ENCODE data around the gene OOSP1.

Gene OOSP1

GRCh38 chr11:59938132-59938531 is at the start of gene OOSP1:
TSS of gene OOSP1 (plus strand) at chr11:59938432. CDS start at chr11:59938455, 23 bp downstream.
- Histone ChIP-seq H3K4me1 (ENCODE audit: insufficient read depth, low read length) (no peaks in the 10 kb centered on the region), H3K9me3 (ENCODE audit: insufficient read depth, low read length, severe bottlenecking) (no peaks in the 10 kb centered on the region), H3K4me3 (ENCODE audit: low read depth in 1 of 2, low read length in 2 of 2) (no peak within 1 kb of the TSS), H4K20me1 (ENCODE audit: insufficient read depth, low read length) (no peaks in the 10 kb centered on the region), H3K27me3 (ENCODE audit: insufficient read depth, low read length, poor library complexity) (no peaks in the 10 kb centered on the region), H3K36me3 (ENCODE audit: insufficient read depth, low read length) (no peaks in the 10 kb centered on the region), H3K27ac (ENCODE audit: low read length) (no peak within 1 kb of the TSS), H2AFZ (ENCODE audit: low read depth, low read length) (no peak within 1 kb of the TSS), H3K9ac (ENCODE audit: low read depth, low read length) (no peak within 1 kb of the TSS), H3K79me2 (ENCODE audit: insufficient read depth, low read length) (no peaks in the 10 kb centered on the region), H3K4me2 (ENCODE audit: insufficient read depth, low read length) (no peak within 1 kb of the TSS)
- DNase-seq = no peak
- ATAC-seq (ENCODE audit: insufficient read depth, low read depth) = no peak
- TF ChIP-seq, protein P1, sequence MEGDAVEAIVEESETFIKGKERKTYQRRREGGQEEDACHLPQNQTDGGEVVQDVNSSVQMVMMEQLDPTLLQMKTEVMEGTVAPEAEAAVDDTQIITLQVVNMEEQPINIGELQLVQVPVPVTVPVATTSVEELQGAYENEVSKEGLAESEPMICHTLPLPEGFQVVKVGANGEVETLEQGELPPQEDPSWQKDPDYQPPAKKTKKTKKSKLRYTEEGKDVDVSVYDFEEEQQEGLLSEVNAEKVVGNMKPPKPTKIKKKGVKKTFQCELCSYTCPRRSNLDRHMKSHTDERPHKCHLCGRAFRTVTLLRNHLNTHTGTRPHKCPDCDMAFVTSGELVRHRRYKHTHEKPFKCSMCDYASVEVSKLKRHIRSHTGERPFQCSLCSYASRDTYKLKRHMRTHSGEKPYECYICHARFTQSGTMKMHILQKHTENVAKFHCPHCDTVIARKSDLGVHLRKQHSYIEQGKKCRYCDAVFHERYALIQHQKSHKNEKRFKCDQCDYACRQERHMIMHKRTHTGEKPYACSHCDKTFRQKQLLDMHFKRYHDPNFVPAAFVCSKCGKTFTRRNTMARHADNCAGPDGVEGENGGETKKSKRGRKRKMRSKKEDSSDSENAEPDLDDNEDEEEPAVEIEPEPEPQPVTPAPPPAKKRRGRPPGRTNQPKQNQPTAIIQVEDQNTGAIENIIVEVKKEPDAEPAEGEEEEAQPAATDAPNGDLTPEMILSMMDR (IDR thresholded peaks at IDR 0.05; ENCODE audit: borderline replicate concordance, extremely low read depth, low read length, poor library complexity, severe bottlenecking) = no peak
- TF ChIP-seq EZH2 (IDR thresholded peaks at IDR 0.05; ENCODE audit: borderline replicate concordance, low read depth, low read length, severe bottlenecking) = no peak

- peaks cover 7% of the 10 kb centered on the region for H3K9me3 ChIP-seq (ENCODE audit: insufficient read depth, low read length, severe bottlenecking)
- H2AFZ ChIP-seq (ENCODE audit: low read depth, low read length) = no peak overlapping the region
- DNase-seq = no peak
- H3K4me2 ChIP-seq (ENCODE audit: insufficient read depth, low read length) = no peak overlapping the region
- no peak overlapping the region for H3K9ac ChIP-seq (ENCODE audit: low read depth, low read length)
- no peaks in the 10 kb centered on the region for H3K79me2 ChIP-seq (ENCODE audit: insufficient read depth, low read length)
- H3K4me1 ChIP-seq (ENCODE audit: insufficient read depth, low read length) = no peaks in the 10 kb centered on the region
- H3K36me3 ChIP-seq (ENCODE audit: insufficient read depth, low read length) = no peaks in the 10 kb centered on the region
- TF ChIP-seq, protein P1 (IDR thresholded peaks at IDR 0.05; ENCODE audit: borderline replicate concordance, extremely low read depth, low read length, poor library complexity, severe bottlenecking) = no peak
- TF ChIP-seq EZH2 (IDR thresholded peaks at IDR 0.05; ENCODE audit: borderline replicate concordance, low read depth, low read length, severe bottlenecking) = no peak
- no peaks in the 10 kb centered on the region for H4K20me1 ChIP-seq (ENCODE audit: insufficient read depth, low read length)
- no peaks in the 10 kb centered on the region for H3K27me3 ChIP-seq (ENCODE audit: insufficient read depth, low read length, poor library complexity)
- no peak for ATAC-seq (ENCODE audit: insufficient read depth, low read depth)
- no peak overlapping the region for H3K4me3 ChIP-seq (ENCODE audit: low read depth in 1 of 2, low read length in 2 of 2)
- no peak overlapping the region for H3K27ac ChIP-seq (ENCODE audit: low read length)
These were observed 46.5 kb upstream of the OOSP1 start for GRCh38 chr11:59891781-59892181.

- Histone ChIP-seq H3K4me1 (ENCODE audit: insufficient read depth, low read length) (peaks cover 5% of the 10 kb centered on the region; the same call in 1 of the 2 replicates), H3K27me3 (ENCODE audit: insufficient read depth, low read length, poor library complexity) (no peaks in the 10 kb centered on the region), H3K4me2 (ENCODE audit: insufficient read depth, low read length) (no peak overlapping the region), H3K79me2 (ENCODE audit: insufficient read depth, low read length) (no peaks in the 10 kb centered on the region), H3K4me3 (ENCODE audit: low read depth in 1 of 2, low read length in 2 of 2) (no peak overlapping the region), H3K36me3 (ENCODE audit: insufficient read depth, low read length) (no peaks in the 10 kb centered on the region), H2AFZ (ENCODE audit: low read depth, low read length) (no peak overlapping the region), H4K20me1 (ENCODE audit: insufficient read depth, low read length) (no peaks in the 10 kb centered on the region), H3K27ac (ENCODE audit: low read length) (no peak overlapping the region), H3K9ac (ENCODE audit: low read depth, low read length) (no peak overlapping the region), H3K9me3 (ENCODE audit: insufficient read depth, low read length, severe bottlenecking) (peaks cover 2% of the 10 kb centered on the region)
- ATAC-seq (ENCODE audit: insufficient read depth, low read depth) (no peak), DNase-seq (no peak)
- no peak for TF ChIP-seq EZH2 (IDR thresholded peaks at IDR 0.05; ENCODE audit: borderline replicate concordance, low read depth, low read length, severe bottlenecking)
- TF ChIP-seq, protein P1 (IDR thresholded peaks at IDR 0.05; ENCODE audit: borderline replicate concordance, extremely low read depth, low read length, poor library complexity, severe bottlenecking) = no peak
These were observed 43.6 kb upstream of the OOSP1 start for GRCh38 chr11:59894616-59895015.

DNA sequence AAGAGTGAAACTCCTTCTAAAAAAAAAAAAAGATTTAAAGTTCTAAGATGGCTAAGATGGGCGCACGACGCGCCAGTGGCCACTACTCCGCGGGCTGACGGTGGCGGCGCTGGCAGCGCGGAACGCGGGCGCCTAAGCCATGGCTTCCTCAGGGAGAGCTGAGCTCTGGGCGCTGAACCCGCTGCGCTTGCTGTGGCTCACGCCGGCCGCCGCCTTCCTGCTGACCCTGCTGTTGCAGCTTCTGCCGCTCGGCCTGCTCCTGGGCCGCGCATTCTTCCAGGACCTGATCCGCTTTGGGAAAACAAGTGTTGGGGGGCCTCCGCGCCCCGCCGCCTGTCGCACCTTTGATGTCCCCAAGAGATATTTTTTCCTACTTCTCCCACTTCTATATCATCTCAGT is 40.2 kb upstream of the OOSP1 start:
- no peak overlapping the region for H3K27ac ChIP-seq (ENCODE audit: low read length)
- H2AFZ ChIP-seq (ENCODE audit: low read depth, low read length) = no peak overlapping the region
- no peaks in the 10 kb centered on the region for H3K36me3 ChIP-seq (ENCODE audit: insufficient read depth, low read length)
- H3K4me3 ChIP-seq (ENCODE audit: low read depth in 1 of 2, low read length in 2 of 2) = no peak overlapping the region
- TF ChIP-seq, protein P1 (IDR thresholded peaks at IDR 0.05; ENCODE audit: borderline replicate concordance, extremely low read depth, low read length, poor library complexity, severe bottlenecking) = no peak
- TF ChIP-seq EZH2 (IDR thresholded peaks at IDR 0.05; ENCODE audit: borderline replicate concordance, low read depth, low read length, severe bottlenecking) = no peak
- ATAC-seq (ENCODE audit: insufficient read depth, low read depth) (no peak), DNase-seq (no peak)
- H3K27me3 ChIP-seq (ENCODE audit: insufficient read depth, low read length, poor library complexity) = no peaks in the 10 kb centered on the region
- no peak overlapping the region for H3K9ac ChIP-seq (ENCODE audit: low read depth, low read length)
- no peaks in the 10 kb centered on the region for H3K79me2 ChIP-seq (ENCODE audit: insufficient read depth, low read length)
- no peaks in the 10 kb centered on the region for H3K9me3 ChIP-seq (ENCODE audit: insufficient read depth, low read length, severe bottlenecking)
- no peak overlapping the region for H3K4me2 ChIP-seq (ENCODE audit: insufficient read depth, low read length)
- H3K4me1 ChIP-seq (ENCODE audit: insufficient read depth, low read length) = peaks cover 6% of the 10 kb centered on the region; the same call in 1 of the 2 replicates
- H4K20me1 ChIP-seq (ENCODE audit: insufficient read depth, low read length) = no peaks in the 10 kb centered on the region
